Measurements from ENCODE around the gene ZYG11B.

ZYG11B gene

DNA sequence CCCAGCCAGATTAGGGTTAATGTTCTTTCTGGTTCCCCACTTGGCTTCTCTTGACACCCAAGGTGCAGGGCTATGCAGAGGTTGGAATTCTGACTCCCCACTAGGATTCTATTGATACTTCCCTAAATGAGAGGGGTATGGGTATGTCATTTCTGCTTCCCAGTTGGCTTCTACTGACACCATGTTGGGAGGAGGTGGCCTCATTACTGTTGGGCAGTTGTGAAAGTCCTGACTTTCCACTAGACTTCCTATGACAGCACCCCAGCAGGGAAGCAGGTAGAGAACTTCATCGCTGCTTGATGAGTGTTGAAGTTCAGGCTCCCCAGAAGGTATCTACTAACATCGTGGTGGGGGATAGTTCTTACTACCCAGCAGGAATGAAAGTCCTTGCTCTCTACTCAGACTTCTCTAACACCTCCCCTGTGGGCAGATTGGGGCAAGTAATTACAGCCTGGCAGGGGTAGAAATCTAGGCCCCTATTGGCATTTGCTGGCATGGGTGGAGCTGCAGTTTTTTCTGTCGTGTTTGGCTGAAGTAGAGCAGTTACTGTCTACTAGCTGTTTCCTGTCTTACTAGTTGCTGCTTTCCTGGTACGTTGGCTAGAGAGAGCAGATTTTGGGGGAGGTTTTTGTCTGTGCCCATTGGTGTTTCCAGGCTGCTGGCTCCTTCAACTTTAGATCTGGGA lies 41.5 kb downstream of the ZYG11B start:
- Histone ChIP-seq H3K4me1 (ENCODE audit: insufficient read depth, low read length) (no peaks in the 10 kb centered on the region), H3K9ac (ENCODE audit: low read depth, low read length) (no peak overlapping the region), H3K4me2 (ENCODE audit: insufficient read depth, low read length) (no peak overlapping the region), H4K20me1 (ENCODE audit: insufficient read depth, low read length) (peaks cover 7% of the 10 kb centered on the region; the same call in 1 of the 2 replicates), H3K79me2 (ENCODE audit: insufficient read depth, low read length) (no peaks in the 10 kb centered on the region), H2AFZ (ENCODE audit: low read depth, low read length) (no peak overlapping the region), H3K36me3 (ENCODE audit: insufficient read depth, low read length) (peaks cover 18% of the 10 kb centered on the region), H3K9me3 (ENCODE audit: insufficient read depth, low read length, severe bottlenecking) (no peaks in the 10 kb centered on the region), H3K27ac (ENCODE audit: low read length) (no peak overlapping the region), H3K4me3 (ENCODE audit: low read depth in 1 of 2, low read length in 2 of 2) (no peak overlapping the region), H3K27me3 (ENCODE audit: insufficient read depth, low read length, poor library complexity) (no peaks in the 10 kb centered on the region)
- ATAC-seq (ENCODE audit: insufficient read depth, low read depth) (no peak), DNase-seq (no peak)
- TF ChIP-seq, protein P1, sequence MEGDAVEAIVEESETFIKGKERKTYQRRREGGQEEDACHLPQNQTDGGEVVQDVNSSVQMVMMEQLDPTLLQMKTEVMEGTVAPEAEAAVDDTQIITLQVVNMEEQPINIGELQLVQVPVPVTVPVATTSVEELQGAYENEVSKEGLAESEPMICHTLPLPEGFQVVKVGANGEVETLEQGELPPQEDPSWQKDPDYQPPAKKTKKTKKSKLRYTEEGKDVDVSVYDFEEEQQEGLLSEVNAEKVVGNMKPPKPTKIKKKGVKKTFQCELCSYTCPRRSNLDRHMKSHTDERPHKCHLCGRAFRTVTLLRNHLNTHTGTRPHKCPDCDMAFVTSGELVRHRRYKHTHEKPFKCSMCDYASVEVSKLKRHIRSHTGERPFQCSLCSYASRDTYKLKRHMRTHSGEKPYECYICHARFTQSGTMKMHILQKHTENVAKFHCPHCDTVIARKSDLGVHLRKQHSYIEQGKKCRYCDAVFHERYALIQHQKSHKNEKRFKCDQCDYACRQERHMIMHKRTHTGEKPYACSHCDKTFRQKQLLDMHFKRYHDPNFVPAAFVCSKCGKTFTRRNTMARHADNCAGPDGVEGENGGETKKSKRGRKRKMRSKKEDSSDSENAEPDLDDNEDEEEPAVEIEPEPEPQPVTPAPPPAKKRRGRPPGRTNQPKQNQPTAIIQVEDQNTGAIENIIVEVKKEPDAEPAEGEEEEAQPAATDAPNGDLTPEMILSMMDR (IDR thresholded peaks at IDR 0.05; ENCODE audit: borderline replicate concordance, extremely low read depth, low read length, poor library complexity, severe bottlenecking) = no peak
- no peak for TF ChIP-seq EZH2 (IDR thresholded peaks at IDR 0.05; ENCODE audit: borderline replicate concordance, low read depth, low read length, severe bottlenecking)

DNA sequence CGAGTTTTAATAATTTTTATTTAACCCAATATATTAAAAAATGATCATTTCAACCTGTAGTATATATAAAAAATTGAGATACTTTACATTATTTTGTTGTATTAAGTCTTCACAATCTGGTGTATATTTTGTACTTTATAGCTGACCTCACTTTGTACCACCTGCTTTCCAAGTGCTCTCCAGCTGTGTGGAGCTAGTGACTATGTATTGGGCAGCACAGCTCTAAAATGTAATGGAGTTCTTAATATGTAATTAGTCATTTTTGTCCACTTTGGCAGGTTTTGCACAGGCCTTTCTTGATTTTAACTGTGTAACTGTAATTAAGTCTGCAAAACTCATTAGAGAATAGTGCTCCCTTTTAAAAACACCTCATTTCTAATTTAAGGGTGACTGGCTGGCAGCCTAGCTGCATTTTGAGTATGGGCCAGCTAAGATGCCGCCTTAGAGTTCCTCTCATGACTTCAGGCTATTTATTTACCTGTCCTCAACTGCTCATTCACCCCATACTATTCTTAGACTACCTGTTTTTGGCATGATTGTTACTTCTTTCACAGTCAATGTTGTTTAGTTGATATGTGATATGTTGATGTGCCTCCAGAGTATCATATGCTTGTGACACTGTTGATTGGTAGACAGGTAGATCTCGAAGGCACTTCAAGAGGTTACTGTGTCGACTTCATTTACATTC lies 43.2 kb downstream of the ZYG11B start:
- Histone ChIP-seq H2AFZ (ENCODE audit: low read depth, low read length) (no peak overlapping the region), H3K4me2 (ENCODE audit: insufficient read depth, low read length) (no peak overlapping the region), H3K4me1 (ENCODE audit: insufficient read depth, low read length) (no peaks in the 10 kb centered on the region), H3K36me3 (ENCODE audit: insufficient read depth, low read length) (peaks cover 25% of the 10 kb centered on the region), H3K27me3 (ENCODE audit: insufficient read depth, low read length, poor library complexity) (no peaks in the 10 kb centered on the region), H3K27ac (ENCODE audit: low read length) (no peak overlapping the region), H3K9me3 (ENCODE audit: insufficient read depth, low read length, severe bottlenecking) (no peaks in the 10 kb centered on the region), H3K79me2 (ENCODE audit: insufficient read depth, low read length) (no peaks in the 10 kb centered on the region), H4K20me1 (ENCODE audit: insufficient read depth, low read length) (peaks cover 7% of the 10 kb centered on the region; the same call in 1 of the 2 replicates), H3K4me3 (ENCODE audit: low read depth in 1 of 2, low read length in 2 of 2) (no peak overlapping the region), H3K9ac (ENCODE audit: low read depth, low read length) (no peak overlapping the region)
- no peak for TF ChIP-seq EZH2 (IDR thresholded peaks at IDR 0.05; ENCODE audit: borderline replicate concordance, low read depth, low read length, severe bottlenecking)
- TF ChIP-seq, protein P1 (IDR thresholded peaks at IDR 0.05; ENCODE audit: borderline replicate concordance, extremely low read depth, low read length, poor library complexity, severe bottlenecking) = no peak
- DNase-seq (no peak), ATAC-seq (ENCODE audit: insufficient read depth, low read depth) (no peak)

DNA sequence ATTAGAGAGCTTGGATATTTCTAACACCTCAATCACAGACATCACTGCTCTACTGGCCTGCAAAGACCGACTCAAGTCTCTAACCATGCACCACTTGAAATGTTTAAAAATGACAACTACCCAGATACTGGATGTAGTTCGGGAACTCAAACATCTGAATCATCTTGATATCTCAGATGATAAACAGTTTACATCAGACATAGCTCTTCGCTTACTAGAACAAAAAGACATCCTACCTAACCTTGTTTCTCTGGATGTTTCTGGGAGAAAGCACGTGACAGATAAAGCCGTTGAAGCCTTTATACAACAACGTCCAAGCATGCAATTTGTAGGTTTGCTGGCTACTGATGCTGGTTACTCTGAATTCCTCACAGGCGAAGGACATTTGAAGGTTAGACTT lies 45.1 kb downstream of the ZYG11B start:
- no peak for TF ChIP-seq EZH2 (IDR thresholded peaks at IDR 0.05; ENCODE audit: borderline replicate concordance, low read depth, low read length, severe bottlenecking)
- TF ChIP-seq, protein P1 (IDR thresholded peaks at IDR 0.05; ENCODE audit: borderline replicate concordance, extremely low read depth, low read length, poor library complexity, severe bottlenecking) = no peak
- Histone ChIP-seq H4K20me1 (ENCODE audit: insufficient read depth, low read length) (peaks cover 7% of the 10 kb centered on the region; the same call in 1 of the 2 replicates), H2AFZ (ENCODE audit: low read depth, low read length) (no peak overlapping the region), H3K27ac (ENCODE audit: low read length) (no peak overlapping the region), H3K27me3 (ENCODE audit: insufficient read depth, low read length, poor library complexity) (no peaks in the 10 kb centered on the region), H3K4me2 (ENCODE audit: insufficient read depth, low read length) (no peak overlapping the region), H3K9me3 (ENCODE audit: insufficient read depth, low read length, severe bottlenecking) (no peaks in the 10 kb centered on the region), H3K9ac (ENCODE audit: low read depth, low read length) (no peak overlapping the region), H3K4me1 (ENCODE audit: insufficient read depth, low read length) (no peaks in the 10 kb centered on the region), H3K4me3 (ENCODE audit: low read depth in 1 of 2, low read length in 2 of 2) (no peak overlapping the region), H3K36me3 (ENCODE audit: insufficient read depth, low read length) (peaks cover 33% of the 10 kb centered on the region), H3K79me2 (ENCODE audit: insufficient read depth, low read length) (no peaks in the 10 kb centered on the region)
- ATAC-seq (ENCODE audit: insufficient read depth, low read depth) (no peak), DNase-seq (no peak)

Measured in DND-41 (cell line).